HG03066 (cell line): ENCODE results near the gene TXNIP.

Source experiments
- ATAC-seq: cut with Tn5 transposase; IDR thresholded peaks from one replicate; pipeline ENCODE4 v1.9.1; 2021; ENCODE audit warnings: low read depth; ENCODE audit not compliant: unreplicated experiment

Gene TXNIP

DNA sequence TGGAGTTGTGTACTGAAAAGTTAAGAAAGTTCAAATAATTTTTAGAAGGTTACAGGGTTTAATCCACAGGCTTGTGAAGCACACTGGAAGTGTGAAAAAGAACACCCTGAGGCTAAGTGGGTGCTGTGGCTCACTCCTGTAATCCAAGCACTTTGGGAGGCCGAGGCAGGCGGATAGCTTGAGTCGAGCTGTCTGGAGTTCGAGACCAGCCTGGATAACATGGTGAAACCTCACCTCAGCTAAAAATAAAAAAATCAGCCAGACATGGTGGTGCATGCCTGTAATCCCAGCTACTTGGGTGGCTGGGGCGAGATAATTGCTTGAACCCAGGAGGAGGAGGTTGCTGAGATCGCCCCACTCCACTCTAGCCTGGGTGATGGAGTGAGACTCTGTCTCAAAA is 9.8 kb downstream of the TXNIP start:
- ATAC-seq, result no peak

DNA sequence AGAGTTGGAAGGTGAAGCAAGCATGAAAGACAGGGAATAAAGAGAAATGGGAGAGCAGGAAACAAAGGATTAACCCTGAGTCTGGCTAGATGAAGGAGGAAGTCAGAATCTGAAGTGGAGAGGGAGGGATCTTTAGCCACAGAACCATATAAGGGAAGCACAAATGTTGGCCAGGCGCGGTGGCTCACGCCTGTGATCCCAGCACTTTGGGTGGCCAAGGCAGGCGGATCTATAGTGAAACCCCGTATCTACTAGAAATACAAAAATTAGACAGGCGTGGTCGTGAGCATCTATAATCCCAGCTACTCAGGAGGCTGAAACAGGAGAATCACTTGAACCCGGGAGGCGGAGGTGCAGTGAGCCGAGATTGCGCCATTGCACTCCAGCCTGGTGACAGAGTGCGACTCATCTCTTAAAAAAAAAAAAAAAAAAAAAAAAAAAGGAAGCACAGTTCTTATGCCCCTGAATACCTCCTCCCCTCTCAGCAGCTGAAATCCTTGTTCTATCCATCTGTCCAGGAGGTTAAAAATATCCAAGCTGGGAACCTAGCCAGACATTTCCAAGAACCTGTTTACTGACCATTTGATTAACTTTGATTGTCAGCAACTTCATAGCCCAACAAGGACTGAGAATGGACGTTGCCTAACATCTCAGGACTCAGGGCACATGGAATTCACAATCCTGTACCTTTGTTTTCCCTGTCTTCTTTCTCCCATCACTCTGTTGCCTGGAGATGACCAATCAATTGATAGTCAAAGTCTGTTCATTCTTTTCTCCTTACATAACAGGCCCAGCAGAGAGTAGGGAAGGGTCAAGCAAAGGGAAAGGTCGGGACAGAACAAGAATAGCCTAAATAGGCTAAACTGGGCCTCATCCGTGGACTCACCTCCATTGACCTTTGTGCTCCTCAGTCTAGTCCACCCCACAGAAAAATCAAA is 10.6 kb downstream of the TXNIP start:
- ATAC-seq, result no peak

DNA sequence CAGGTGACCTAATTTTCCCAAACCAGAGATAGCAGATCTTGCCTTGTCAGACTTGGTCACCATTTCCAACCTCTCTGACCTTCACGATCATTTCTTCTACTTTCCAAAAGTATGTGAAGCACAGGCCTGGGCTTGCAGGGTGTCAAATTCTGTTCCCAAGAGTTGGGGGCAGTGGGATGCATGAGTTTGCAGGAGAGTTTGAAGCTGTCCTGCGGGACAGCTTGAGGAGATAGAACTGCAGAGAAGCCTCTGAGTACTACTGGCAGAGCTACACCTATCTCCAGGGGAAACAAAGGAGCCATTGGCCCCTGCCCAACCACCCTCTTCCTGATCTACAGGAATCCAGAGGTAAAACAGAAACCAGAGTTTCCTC is 11.3 kb downstream of the TXNIP start:
- ATAC-seq, result no peak

DNA sequence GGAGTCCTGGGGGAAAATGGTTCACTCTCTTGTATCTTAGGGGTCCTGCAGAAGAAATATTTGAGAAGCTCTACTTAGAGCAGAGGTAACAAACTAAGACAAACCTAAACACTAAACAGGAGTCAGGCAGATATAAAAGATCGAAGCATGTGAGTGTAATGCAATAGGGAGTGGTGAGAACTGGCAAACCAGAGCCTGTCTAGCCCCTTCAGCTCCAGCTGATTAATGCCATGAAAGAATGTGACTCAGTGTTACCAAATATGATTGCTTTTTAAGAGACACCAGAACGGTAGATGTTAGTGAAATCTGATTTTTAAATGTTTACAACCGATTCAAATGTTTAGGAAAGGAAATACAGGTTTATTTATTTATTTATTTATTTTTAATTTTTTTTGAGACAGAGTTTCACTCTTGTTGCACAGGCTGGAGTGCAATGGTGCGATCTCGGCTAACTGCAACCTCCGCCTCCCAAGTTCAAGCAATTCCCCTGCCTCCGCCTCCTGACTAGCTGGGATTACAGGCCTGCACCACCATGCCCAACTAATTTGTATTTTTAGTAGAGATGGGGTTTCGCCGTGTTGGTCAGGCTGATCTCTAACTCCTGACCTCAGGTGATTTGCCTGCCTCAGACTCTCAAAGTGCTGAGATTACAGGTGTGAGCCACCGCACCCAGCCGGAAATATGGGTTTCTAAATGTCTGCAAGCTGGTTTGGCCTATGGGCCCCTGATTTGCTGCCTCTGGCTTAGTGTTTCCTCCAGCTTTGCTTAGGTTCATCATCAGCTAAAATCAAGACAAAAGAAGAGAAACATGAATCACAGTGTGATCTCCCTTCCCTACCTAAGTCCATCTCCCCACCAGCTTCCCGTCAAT is 12.2 kb downstream of the TXNIP start:
- no peak for ATAC-seq

DNA sequence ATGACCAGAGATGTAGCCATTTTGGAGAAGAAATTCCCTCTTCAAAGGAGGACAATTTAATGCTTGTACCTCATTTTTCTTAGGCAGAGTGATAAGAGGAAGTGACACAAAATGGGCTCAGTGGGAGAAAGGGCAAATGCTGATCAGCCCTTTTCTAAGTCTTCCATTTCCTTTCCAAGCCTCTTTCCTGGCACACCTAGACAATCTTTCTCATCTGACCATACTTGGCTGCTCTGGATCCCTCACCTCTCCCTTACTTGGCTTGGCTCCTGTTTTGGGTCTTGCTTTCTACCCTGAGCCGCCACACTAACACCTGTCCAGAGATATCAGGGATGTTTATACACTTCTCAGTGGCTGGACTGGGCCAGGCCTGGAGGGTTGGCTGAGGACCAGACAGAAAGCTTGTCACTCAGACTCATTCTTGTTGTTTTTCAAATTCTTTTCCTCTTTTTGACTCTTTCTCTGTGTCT is 13.1 kb downstream of the TXNIP start:
- no peak for ATAC-seq

DNA sequence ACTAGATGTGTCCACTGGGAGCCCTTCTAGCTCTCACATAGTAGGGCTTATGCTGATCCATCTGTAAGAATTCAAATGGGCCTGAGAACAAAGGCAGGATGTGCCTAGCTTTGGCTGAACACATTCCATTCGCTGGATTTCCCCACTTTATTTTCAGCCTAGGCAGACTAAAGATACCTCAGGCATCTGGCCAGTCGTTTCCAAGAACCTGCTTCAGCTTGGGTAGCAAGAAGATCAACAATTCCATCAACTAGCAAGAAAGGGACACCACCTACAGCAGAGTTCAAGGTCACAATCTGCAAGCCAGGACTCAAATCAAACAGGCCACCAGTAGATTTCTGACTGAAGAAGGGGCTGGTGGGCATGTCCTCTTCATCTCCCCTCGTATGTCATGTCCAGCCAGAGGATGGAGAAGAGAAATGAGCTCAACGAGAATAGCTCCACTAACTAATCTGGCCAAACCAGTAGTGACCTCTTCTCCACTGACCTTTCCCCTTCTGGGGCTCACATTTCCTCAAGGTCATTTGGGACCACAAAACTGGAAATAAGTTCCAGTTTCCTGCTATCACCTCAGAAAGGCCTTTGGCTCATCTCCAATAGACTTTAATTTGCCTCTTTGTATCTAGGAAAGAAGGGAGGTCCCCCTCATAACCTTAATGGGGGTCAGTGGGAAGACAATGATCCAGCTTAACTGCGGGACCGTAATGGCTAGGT is 14.2 kb downstream of the TXNIP start:
- ATAC-seq, result no peak

DNA sequence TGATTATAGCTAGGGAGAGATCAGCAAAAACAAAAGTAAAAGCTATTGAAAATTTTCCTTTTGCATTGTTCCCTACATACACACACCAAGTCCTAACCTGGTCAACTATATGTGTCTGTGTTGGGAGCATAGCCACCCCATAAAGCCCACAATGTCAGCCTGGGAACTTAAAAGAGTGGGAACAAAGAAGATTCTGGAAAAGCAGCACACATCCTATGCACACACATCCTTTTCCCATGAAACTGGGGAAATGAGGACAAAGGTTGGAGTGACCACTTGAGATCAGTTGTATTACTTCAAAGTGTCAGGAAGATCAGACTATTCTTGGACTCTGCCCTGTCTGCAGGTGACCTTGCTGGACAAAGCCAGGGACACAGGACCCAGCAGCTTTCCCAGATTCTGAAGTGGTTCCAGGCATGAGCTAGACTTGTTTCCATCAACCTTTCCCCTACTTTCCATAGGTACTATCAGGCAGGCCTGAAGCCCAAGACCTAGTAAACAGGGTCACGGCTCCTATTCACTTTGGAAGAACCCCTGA is 15.9 kb downstream of the TXNIP start:
- no peak for ATAC-seq

DNA sequence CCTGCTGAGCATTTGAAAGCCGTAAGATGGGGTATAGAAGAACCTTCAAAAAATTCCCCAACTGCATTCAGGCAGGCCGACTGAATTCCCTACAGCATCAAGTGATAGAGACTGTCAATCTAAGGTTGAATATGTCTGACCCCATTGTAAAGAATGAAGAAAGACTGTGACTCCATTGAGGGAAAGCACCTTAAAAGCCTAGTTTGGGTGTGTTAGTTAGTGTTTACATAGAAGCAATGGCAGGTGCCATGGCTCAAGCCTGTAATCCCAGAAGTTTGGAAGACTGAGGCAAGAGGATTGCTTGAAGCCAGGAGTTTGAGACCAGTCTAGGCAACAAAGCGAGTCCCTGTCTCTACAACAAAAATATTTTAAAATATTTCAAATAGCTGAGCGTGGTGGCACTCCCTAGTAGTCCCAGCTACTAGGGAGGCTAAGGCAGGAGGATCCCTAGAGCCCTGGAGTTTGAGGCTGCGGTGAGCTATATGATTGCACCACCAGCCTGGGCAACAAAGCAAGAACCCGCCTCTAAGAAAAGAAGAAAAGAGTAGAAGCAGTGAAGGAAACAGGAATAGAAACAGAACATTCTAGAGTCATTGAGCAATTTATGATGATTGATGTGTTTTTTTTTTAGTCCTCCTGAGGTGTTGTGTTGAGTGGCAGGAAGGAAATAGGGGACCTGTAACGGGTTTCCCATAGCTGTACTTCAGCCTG is 16.5 kb downstream of the TXNIP start:
- ATAC-seq, result no peak

DNA sequence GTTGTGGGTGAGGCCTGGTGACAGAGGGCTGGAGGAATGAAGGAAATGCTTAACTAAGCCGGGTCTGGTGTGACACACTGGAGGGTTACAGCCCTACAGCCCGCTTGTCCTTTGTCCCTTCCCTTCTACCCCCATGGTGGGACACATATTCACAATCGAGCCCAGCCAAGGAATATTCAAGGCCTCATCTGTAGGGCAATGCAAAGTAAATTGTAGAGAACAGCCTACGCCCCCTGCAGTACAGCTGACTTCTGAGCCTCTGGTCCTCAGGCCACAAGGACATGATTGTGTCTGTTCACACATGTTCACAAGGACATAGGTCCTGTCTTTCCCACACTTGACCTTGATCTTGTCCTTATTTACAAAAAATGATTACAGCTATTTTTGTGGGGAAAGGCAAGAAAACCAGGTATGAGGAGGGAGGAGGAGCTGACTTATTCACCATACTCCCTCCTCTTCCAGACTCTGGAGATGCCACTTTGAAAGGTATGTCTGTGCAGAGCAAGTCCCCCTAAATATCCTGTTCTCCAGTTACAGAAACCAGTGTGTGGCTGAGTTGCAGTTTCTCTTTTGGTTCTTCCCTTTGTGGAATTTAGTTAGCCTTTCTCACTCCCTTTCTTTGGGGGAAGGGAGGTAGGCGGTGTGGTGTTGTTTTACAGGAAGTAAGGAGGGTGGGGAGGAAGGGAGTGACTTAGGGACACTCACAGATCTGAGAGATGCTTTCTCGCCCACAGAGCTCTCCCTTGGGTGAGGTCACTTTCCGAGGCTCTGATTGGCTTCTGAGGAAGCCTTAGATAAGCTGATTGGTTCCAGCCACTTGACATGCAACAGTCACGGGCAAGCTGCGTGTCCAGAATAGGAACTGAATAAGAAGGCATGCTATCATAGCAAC is 17.3 kb downstream of the TXNIP start:
- ATAC-seq, result peak; percentile 91

DNA sequence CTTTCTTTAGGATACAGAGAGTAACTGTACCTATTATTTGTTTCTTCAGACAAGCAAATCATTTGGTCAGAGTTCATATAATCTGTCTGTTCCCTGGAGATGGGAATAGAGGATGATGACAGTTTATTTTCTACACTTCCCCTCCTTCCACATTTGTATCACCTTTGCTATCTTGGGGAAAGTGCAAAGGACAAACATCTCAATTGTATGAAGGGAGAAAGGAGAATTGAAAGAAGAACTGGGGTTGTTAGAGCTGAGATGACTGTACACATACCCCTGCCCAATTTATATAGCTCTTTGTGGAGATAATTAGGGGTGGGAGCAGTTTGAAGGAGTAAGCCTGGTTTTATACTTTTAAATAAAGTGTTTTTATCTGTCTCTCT is 17.9 kb downstream of the TXNIP start:
- no peak for ATAC-seq

DNA sequence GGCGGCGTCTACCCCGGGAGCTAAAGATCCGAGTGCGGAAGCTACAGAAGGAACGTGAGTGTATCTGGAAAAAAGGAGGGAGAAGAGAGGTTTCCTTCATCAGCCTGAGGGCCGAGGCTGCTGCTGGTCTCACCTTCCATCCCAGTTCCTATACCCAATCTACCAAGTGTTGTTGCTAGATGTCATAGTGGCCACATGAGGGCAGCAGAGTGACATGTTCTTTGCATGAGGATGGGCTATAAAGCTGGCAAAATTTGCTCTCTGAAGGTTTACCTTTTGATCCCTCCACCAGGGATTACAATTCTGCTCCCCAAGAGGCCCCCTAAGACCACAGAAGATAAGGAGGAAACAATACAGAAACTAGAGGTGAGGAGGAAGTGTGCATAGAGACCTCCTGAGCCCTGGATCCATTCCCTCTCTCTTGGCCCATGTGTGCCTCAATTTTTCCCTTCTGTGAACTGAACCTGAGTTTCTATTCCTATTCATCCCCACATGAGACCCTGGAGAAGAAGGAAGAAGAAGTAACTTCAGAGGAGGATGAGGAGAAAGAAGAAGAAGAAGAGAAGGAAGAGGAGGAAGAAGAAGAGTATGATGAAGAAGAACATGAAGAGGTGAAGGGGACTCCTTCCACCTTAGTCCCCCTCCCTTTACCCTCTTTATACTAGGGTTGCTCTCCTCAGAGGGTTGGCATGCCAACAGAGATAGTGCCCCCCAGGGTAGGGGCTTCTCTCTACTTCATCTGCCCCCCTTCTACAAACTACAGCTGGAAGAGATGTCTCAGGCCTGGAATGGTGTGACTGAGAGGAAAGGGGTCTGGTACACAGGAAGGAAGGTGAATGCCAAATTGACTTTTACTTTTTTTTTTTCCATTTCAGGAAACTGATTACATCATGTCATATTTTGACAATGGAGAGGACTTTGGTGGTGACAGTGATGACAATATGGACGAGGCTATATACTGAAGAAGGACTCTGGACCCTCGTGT is 18.6 kb downstream of the TXNIP start:
- ATAC-seq, result no peak

DNA sequence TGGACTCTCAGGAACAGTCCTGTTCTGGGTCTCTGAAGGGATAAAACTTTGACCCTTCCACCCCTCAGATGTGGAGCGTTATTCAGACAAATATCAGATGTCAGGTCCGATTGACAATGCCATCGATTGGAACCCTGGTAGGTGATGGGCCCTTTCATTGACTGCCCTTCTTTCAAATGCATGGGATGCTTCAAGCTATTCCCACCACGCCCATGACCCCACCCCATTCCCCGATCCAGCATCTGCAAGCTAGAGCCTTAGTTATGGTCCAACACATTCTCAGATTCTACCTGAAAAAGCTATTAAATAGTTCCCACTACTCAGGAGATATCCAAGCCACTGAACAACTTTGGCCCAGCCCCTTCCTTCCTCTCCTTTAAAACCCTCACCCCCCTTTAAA is 19.4 kb downstream of the TXNIP start:
- no peak for ATAC-seq

DNA sequence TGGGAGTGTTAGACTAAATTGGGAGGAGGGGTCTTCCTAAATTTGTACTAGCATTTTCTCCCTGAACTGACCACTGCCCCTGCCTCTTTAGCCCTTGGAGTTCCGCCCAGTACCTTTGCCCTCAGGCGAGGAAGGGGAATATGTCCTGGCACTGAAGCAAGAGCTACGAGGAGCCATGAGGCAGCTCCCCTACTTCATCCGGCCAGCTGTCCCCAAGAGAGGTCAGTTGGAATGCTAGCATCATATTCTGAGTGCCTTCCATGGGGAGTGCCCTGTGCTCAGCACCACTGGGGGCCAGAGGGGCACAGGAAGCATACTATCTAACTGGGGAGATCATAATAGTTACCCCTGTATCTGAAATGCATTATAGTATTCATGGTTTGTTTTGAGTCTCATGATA is 21.2 kb downstream of the TXNIP start:
- no peak for ATAC-seq

DNA sequence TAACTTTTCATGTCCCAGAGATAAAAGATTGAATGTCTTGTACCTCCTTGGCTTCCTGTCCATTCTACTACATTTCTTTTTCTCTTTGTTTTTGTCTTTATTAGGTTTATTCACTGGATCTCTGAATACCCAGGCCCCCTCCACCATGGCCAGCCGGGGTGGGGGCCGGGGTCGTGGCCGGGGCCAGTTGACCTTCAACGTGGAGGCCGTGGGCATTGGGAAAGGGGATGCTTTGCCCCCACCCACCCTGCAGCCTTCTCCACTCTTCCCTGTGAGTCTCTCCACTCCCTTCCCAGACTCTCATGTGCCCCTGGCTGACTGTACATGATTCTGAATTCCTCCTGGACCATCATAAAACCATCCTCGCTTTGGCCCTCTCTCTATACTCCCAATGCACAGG is 21.7 kb downstream of the TXNIP start:
- no peak for ATAC-seq

DNA sequence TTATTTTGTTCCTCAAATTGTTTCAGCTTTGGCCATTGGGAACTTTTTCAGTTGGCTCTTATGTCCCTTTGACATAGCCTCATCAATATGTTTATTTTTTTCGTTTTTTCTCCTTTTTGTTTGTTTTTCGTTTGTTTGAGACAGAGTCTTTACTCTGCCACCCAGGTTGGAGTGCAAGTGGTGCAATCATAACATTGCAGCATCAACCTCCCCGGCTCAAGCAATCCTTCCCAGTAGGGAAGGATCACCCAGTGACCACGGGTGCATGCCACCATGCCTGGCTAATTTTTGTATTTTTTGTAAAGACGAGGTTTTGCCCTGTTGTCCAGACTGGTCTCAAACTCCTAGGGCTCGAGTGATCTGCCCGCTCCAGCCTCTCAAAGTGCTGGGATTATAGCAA is 23.8 kb downstream of the TXNIP start:
- no peak for ATAC-seq

DNA sequence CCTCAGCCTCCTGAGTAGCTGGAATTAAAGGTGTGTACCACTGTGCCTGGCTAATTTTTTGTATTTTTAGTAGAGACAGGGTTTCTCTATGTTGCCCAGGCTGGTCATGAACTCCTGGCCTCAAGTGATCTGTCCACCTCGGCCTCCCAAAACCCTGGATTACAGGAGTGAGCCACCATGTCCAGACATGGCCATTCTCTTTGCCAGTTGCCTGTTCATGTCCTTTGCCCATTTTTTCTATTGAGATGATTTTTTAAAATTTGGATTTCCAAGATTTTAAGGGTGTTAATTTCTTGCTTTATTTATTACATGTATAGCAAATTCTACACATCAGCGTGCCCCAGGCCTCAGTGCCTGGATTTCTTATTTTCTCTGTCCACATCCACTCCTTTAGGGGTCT is 29.1 kb downstream of the TXNIP start:
- no peak for ATAC-seq

DNA sequence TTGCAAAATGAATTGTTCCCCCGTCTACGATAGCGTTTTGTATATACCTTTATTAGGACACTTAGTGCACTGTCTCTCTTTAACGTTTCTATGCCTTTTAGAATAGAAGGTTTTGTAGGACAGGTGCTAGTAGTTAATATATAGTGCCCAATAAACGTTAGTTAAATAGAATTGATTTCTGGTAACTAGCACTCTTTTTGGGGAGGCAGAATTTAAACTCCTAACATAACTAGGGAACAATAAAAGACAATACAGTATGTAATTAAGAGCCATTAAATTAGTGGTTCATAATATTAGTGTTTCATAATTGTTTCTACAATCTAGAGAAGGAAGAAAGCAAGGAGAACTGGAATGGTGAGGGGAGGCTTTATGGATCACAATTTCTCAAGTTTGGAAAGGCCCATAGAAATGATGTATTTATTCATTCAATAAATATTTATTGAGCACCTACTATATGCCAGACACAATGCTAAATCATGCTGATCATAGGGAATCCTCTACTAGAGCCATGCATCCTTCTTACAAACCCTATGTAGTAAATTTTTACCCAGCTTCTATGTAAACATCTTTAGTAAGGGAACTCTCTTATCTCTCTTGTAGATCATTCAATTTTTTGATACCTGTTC is 31.1 kb downstream of the TXNIP start:
- ATAC-seq, result no peak
